NCI-H2107 treated with DMSO at 0.1 percent for 48 hours (cell line): Measurements from ENCODE around the gene TAF1C.

Experiments used
- DNase-seq: peaks from one replicate; lab custom pipeline; 2025; ENCODE audit not compliant: unreplicated experiment; lab: John Stamatoyannopoulos, UW

TAF1C gene

DNA sequence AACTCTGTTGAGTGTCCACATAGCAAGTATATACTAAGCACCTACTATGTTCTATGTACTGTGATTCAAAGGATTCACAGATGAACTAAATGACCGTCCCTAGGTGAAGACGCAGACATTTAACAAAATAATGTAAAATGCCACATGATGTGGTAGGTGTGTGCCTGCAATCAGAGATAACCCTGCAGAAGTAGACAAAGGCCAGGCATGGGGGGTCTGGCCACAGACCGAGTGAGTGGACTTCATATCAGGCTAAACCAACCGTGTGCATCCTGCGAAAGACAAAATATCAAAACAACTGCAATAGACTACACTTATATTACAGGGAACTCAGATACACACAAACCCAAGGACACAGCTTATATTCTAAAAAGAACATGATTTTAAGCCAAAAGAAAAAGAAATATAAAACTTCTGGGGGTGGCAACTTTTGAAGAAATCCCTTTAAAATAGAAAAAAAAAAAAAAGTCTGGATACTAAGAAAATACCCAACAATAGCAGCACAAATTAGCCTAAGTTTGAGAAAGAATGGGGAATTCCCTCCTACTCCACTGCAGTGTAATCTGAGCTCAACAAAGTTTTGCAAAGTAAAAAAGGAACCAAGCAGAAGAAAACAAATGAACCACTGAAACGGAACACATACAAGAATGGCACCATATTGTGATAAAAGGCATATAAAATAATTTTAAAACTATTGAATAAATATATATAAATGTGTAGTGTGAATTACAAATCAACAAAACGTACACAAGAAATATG lies 54.2 kb downstream of the TAF1C start:
- DNase-seq = no peak

DNA sequence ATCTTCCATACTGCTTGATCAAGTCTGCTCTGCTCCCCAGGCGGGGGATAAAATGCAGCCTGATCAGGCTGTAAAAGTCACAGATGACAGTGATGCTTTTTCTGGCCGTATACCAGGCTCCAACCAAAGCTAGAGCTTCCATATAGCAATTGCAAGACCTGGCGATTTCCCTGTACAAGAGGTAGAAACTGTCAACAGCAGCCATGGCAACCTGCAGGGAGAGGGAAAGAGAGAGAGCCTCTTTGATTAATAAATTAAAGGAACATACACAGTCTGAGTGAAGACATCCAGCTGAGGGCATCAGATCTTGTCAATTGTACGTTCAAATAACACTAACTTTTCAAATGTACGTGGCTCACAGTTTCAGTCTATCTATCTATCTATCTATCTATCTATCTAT lies 55.7 kb downstream of the TAF1C start:
- no peak for DNase-seq
